ENCODE measurements around the gene ADCY9.

ADCY9 gene

DNA sequence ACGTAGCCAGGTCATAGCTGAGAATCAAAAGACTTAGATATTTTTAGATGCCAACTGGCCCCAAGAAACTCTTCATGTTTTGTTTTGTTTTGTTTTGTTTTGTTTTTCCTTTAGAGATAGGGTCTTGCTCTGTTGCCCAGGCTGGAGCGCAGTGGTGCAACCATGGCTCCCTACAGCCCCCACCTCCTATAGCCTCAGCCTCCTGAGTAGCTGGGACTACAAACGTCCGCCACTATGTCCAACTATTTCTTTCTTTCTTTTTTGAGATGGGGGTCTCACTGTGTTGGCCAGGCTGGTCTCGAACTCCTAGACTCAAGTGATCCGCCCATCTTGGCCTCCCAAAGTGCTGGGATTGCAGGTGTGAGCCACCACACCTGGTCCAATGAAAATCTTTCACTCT lies 107.1 kb downstream of the ADCY9 start:
- DNase-seq (ENCODE audit: insufficient read length, low spot score), result no peak

DNA sequence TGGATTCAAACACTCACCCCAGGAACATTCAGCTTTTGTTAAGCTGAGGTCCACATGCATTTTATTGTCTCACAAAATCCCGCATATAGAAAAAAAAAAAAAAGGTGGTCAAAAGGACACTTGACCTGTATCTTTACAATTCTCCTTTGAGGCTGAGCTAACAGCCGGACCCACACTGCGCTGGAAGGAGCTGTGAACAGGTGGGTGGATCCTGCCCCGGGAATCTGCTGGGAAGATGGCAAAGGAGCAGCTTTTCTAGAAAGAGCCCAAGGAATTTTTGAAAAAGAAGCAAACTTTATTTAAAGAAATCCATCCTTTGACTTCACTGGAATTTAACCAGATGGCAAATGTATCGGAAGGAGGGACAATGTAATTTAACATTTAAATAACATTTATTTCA lies 108.1 kb downstream of the ADCY9 start:
- DNase-seq (ENCODE audit: insufficient read length, low spot score) (no peak), FAIRE-seq (no peak)

More for the DNA sequence above, 107.1 kb downstream of the ADCY9 start:
- FAIRE-seq, result no peak

DNA sequence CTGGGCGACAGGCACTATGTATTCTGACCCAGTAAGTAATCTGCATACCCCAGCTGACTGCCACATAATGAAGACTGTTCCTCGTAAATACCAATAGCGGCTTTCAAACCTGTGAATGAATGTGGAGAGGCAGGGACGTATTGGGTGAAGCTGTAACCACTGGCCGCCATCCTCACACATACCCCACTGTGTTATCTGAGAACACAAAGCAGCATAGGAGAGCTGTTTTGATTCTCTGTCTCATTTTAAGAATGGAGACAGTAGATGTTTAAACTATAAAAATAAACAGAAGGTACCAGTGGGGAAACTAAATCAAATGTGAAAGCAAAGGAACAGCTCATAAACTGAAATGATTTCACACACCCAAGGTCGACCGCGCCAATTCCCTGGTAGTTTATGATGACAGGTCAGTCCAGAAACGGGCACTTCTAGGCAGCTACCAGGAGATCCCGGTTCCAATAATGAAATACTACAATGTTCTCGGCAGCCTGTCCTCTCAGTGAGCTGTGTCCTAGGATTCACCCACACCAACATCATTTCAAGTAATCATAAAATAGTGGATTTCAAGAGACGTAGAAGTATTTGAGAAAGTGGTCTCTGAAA lies 109.7 kb downstream of the ADCY9 start:
- FAIRE-seq (no peak), DNase-seq (ENCODE audit: insufficient read length, low spot score) (no peak)

DNA sequence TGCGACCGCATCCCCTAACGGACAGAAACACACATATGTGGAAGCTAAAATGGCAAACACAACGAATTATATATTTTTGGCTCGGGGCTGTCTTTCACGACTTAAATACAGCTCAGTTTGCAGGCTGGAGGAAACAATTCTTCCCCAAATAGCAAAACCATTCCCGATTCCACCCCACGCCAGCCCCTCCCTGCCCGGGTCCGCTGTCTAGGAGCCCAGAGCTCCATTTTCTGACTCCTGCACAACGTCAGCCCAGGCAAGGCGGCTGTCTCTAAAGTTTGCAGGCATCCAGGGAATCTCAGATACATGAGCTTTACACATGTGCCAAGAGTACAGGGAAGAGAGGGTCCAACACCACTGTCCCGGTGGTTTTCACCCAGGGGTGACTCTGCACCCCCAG lies 110.5 kb downstream of the ADCY9 start:
- DNase-seq (ENCODE audit: insufficient read length, low spot score) (no peak), FAIRE-seq (no peak)

DNA sequence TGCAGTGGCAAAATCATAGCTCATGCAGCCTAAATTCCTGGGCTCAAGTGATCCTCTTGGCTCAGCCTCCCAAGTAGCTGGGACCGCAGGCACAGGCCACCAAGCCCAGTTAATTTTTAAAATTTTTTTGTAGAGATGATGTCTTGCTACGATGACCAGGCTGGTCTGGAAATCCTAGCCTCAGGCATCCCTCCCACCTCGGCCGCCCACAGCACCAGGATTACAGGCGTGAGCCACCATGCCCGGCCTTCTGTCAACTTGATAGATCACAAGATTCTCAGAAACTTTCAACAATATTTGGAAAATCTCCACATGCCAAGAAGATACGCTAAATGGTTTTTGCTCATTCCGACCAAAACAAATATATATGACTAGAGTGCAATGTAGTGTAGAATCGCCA lies 111.0 kb downstream of the ADCY9 start:
- no peak for DNase-seq (ENCODE audit: insufficient read length, low spot score)
- FAIRE-seq, result no peak

DNA sequence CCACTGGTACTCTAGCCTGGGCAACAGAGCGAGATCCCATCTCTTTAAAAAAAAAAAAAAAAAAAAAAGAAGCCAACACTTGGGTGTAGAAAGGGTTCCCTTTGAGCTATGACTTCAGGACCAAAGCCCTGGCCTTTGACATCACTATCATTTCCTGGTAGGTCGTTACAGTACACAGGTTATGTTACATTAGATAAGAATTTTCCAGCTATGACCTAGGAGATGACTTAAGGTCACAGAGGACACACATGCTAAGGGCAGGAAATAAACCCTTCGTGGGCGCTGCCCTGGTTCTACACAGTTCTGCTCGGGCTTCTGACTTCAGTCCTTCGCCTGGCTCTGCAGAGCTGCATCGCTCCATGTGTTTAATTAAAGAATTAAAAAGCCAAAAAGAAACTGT lies 112.0 kb downstream of the ADCY9 start:
- no peak for DNase-seq (ENCODE audit: insufficient read length, low spot score)
- FAIRE-seq, result no peak

DNA sequence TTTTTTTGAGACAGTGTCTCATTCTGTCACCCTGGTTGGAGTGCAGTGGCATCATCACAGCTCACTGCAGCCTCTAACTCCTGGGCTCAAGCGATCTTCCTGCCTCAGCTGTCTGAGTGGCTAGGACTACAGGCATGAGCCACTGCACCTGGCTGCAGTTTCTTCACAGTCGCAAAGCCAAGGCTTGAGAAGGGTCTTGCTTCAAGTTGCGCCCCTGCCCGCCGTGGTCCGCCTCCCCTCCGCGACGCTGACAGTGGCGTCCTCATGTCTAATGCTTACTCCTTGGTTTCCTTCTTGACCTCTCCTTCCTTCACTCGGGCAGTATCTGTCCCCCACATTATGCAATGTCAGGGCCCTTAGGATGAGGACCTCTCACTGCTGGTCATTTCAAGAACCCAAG lies 112.7 kb downstream of the ADCY9 start:
- FAIRE-seq, result no peak

DNA sequence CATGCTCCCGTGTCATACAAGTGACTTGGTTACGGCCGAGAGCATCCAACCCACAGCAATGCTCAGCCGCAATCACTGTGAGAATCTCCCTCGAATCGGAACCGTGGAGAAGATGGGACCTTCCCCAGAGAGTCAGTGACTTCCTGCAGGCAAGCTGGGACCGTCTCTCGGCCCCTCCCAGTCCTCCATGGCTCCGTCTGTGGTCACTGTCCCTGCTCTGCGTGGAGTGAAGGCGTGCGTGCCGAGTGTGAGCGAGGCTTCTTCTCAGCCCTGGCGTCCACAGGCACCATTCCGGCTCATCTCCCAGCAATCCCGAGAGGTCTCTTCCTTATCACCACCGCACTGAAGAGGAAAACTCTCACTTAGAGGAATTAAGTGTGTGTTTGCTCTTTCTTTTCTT lies 113.1 kb downstream of the ADCY9 start:
- FAIRE-seq (no peak), DNase-seq (ENCODE audit: insufficient read length, low spot score) (no peak)

More for the DNA sequence above, 112.7 kb downstream of the ADCY9 start:
- no peak for DNase-seq (ENCODE audit: insufficient read length, low spot score)

DNA sequence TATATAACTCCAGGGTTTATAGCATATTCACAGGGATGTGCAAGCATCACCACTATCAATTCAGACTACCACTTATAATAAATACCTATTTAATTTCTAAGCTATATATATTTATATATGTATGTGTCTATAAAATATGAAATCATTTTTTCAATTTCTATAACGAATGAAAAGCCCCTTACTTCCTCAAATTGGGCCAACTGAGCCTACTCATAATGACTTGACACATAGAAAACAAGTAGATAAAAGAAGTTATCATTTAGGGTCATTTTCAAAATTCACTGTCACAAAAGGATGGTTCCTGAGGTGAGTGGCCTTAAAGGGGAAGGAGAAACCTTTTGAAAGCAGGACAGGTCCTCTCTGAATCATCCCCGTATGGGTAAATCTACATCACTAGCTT lies 114.1 kb downstream of the ADCY9 start:
- DNase-seq (ENCODE audit: insufficient read length, low spot score) (no peak), FAIRE-seq (no peak)

DNA sequence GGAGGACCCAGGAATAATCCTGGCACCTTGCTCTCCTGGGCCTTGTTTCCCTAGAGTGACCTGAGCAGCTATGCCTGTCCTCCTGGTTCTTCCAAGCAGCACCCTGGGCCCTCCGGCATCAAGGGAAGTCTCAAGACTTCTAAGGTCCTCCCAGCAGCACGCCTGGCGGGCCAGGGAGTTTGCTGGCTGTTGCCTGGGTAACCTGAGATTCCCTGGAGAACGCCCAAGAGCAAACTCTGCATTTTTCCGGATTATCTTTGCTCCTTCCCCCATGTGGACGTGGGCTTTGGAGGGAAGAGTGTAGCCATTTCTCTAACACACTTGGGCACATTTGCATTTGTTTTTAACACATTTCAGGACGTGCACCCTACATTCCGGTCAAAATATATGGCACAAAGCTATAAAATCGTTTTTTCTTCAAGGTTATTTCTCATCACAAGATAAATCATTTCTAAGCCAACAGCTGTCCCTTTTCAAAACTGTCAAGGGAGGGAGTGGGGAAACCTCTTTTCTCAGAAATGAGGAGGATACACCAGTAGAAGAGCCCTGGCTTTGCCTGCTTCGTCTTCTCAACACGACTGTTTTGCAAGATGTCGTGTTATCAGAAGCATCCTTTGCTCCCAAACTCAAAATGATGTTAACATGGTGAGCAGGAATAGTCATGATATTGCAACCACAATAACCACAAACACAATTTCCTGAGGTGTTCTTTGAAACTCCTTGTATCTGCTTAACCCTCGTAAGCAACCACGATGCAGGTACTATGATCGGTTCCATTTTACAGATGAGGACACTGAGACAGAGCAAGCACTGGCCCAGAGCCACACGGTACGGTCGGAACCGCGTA lies 116.5 kb downstream of the ADCY9 start:
- DNase-seq (ENCODE audit: insufficient read length, low spot score), result no peak

DNA sequence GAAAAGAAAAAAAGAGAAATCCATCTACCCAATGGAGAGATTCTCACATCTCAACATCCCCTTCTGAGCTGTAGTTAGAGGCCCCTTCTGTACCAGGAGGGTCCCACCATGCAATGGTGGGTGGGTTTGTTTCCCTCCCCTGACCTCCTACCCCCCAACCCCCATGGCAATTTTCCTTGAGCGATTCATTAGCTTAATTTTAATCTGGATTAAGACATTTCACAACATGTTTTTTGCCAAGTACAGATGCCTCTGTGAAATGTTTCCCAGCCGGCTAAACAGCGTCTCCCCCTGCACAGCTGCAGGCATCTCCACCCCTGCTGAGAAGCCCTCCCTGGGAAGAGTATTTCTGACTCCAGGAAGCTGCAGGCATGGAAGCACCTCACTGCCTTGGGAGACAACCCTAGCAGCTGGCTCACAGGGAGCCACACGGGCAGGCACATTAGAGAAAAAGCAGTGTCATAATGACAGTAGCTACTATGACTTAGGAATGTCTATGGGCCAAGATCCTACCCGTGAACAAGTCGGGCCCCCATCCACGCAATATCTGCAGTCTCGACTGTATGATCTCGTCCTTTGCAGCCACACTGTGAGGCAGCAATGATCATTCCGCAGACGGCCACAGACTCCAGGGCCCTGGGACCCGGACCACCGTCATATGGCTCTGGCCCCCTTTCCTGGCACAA lies 117.3 kb downstream of the ADCY9 start:
- no peak for FAIRE-seq

More for the DNA sequence above, 116.5 kb downstream of the ADCY9 start:
- FAIRE-seq, result peak; percentile 63

DNA sequence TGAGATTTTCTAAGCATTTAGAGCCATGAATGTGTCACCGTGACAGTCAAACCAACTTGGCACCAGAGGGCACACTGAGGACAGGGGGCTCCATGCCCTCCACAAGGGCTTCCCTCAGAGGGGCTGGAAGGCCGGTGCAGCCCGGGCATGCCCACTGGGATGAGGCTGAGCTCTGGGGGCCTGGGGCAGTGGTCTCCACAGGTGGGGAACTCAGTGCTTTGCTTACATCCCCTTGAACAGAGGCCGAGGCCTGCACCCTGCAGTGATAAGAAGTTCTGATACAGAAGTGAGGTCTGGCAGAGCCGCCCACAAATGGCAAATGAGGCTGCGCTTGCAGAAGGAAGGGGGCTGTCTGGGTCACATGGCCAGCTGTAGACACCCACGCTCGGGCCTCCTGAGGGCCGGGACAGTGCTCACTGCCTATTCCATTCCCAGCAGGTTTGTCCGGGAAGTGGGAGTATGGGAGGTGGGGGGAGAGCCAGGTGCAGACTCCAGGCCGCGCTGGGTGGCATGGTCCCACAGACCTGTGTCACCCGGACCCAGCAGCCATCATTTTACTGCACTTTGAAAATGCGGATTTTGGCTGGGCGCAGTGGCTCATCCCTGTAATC lies 118.9 kb downstream of the ADCY9 start:
- FAIRE-seq (no peak), DNase-seq (ENCODE audit: insufficient read length, low spot score) (no peak)

More for the DNA sequence above, 117.3 kb downstream of the ADCY9 start:
- no peak for DNase-seq (ENCODE audit: insufficient read length, low spot score)

DNA sequence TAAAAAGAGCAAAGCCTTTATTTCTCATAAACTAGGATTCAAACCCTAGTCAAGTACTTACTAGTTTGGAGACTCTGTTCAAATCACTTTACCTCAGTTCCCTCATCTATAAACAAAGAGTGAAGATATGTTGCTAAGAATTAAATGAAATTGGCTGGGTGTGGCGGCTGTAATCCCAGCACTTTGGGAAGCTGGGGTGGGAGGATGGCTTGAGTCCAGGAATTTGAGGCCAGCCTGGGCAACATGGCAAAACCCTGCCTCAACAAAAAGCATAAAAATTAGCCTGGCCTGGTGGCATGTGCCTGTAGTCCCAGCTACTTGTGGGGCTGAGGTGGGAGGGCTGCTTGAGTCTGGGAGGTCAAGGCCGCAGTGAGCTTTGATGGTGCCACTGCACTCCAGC lies 121.2 kb downstream of the ADCY9 start:
- no peak for DNase-seq (ENCODE audit: insufficient read length, low spot score)
- no peak for FAIRE-seq

DNA sequence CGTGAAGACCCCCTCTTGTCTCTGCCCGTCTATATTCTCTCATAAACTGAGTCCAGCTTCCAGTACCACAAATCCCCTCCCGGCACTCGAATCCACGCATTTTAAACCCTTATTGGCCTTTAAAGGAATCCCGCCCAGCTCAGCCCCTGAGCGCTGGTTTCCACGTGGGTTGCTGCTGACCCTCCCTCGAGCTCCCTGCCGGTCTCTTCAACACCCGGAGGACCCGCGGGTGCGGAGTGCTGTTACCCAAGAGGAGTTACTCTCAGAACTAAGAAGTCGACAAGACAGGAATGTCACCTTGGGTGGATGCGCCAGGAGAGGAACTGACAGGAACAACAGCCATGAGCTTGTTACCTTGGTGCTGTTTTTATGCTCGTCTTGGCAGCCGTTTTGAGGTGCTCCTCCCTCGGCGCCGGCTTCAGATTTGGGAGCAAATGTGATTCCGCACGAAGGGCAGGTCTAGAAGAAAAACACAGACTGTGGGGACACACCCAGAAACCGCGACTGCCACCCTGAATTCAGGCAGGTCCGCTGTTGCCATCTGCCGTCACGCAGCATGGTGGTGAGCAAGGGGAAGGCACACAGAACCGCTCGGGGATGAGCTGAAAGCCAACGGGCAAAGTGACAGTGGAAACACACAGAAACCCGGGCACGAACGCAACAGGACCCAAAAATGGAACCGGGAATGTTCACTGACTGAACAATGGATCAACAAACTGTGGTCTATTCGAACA lies 123.0 kb downstream of the ADCY9 start:
- FAIRE-seq, result no peak
- DNase-seq (ENCODE audit: insufficient read length, low spot score), result no peak

DNA sequence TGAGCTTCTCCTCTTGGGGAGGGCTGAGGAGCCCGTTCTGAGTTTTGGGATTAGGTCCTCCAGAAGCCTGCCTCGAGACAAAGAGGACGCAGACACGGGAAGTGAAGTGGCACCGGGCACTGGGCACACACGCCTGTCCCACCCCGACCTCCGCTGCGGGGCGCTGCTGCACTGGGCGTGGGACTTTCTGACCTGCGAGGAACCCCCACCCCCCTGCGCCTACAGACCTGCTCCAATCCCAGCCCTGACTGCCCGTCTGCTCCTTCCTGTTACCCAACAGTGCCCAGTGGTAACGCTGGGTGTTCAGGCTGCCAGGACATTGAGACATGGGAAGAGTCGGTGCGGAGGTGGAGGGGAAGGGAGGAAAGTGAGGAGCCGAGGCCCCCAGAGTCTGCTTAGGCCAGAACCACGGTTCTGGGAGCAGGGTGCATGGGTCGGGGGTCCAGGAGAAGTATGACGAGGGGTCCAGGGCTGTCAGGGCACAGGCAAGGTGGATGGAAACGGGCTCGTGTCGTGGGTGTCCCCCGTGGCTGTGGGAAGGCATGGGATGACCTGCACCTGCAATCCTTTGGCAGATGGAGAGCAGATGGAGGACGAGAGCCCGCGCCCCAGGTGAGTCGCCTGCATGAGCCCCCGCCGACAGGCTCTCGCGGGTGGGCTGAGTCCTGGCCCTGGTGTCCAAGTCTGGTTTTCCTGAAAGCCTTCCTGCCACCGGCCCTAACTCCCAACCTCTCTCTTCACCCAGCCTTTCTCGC lies 123.8 kb downstream of the ADCY9 start:
- DNase-seq (ENCODE audit: insufficient read length, low spot score) (no peak), FAIRE-seq (no peak)

DNA sequence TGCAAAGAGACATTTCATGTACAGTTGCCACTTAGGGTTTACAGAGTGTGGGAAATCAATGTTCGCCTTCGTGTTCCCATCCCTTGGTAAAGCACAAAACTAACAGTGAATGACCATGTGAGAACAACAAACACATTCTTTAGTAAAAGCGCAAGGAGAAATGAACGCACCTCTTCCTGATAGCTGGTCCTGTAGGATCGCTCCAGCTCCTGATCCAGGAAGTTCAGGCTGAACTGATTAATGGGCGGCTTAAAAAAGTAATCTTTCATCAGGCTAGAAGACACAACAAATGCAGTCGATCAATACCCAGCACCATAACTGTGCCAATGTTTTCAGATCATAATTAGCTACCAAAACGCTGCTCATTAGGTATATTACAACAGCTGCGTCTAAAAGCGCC lies 127.4 kb downstream of the ADCY9 start:
- FAIRE-seq, result no peak

DNA sequence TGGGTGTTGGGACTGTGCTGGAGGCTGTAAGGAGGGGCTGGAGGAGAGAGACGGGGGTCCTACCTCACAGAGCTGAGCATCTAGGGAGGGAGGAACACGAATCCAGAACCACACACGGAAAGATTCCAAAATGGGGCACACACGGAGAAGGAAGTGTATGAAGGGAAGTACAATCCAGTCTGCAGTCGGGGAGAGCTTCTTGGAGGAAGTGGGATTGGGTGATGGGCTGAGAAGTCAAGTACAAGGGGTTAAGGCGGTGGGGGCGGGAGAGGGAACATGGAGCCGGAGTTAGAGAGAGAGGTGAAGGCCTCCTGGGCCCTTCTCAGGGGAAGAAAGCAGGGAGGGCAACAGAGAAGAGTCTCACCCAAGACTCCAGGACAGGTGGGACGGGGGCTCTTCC lies 128.2 kb downstream of the ADCY9 start:
- FAIRE-seq (no peak), DNase-seq (ENCODE audit: insufficient read length, low spot score) (no peak)

More for the DNA sequence above, 127.4 kb downstream of the ADCY9 start:
- DNase-seq (ENCODE audit: insufficient read length, low spot score), result no peak

DNA sequence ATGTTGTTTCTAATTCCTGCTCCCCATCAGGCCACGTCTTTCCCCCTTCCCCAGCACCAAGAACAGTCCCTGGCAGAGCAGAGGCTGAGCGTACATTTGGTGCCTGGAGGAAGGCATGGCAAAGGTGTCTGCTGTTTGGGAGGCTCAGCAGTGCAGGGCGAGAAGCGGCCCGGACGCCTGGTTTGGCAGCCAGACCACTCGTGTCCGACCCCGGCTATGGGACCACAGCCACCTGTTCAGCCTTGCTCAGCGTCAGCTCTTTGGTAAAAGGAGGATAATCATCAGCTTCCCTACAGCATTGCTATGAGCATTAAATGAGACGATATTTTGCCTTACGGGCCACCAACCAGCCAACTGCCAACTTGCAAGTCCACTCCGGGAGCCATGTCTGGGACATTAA lies 129.0 kb downstream of the ADCY9 start:
- FAIRE-seq (no peak), DNase-seq (ENCODE audit: insufficient read length, low spot score) (no peak)

DNA sequence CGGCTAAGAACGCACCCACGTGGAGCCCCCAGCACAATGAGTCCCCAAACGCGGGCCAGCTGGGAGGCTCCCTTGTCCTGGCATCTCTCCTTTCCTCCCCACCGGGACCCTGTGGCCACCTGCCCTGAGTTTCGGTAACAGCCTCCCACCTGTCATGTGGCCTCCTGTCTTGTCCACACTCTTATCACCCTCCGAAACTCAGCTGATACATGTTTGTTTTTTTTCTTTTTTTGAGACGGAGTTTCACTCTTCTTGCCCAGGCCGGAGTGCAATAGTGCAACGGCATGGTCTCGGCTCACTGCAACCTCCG lies 130.1 kb downstream of the ADCY9 start:
- DNase-seq (ENCODE audit: insufficient read length, low spot score) (no peak), FAIRE-seq (no peak)

All from HTR-8/SVneo (cell line).